Measurements from ENCODE around the gene PDE4D.

DNA sequence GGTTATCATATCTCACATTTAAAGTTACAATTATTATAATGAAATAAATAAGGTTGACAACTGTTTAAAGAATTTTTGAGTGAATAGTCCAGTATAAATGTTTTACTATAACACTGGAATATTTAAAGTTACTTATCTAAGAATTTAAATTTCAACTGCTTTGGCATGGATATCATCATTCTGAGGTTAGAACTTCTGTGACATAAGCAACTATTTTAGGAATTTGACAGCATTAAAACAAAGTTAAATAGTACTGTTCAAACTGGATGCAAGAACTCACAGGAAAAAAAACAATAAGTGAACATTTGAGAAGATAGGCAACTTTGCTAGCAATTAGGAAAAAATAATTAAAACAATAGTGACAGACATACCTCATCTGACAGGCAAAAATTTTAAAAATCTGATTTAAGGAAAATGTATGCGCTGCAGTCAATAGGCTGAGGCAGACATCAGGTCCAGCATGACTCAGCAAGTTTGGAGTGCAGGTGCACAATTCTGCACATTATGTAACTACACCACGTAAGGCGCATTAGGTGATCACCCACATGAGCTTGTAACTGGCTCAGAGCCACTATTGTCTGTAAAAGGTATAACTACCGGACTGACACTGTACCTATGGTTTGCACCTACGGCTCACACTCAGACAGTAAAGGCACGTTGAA is 180.6 kb downstream of the PDE4D start:
- TF ChIP-seq, protein P1, sequence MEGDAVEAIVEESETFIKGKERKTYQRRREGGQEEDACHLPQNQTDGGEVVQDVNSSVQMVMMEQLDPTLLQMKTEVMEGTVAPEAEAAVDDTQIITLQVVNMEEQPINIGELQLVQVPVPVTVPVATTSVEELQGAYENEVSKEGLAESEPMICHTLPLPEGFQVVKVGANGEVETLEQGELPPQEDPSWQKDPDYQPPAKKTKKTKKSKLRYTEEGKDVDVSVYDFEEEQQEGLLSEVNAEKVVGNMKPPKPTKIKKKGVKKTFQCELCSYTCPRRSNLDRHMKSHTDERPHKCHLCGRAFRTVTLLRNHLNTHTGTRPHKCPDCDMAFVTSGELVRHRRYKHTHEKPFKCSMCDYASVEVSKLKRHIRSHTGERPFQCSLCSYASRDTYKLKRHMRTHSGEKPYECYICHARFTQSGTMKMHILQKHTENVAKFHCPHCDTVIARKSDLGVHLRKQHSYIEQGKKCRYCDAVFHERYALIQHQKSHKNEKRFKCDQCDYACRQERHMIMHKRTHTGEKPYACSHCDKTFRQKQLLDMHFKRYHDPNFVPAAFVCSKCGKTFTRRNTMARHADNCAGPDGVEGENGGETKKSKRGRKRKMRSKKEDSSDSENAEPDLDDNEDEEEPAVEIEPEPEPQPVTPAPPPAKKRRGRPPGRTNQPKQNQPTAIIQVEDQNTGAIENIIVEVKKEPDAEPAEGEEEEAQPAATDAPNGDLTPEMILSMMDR (conservative IDR thresholded peaks at IDR 0.05 in 1 of 2, IDR thresholded peaks at IDR 0.05 in 1 of 2; ENCODE audit: extremely low read depth in 1 of 2, insufficient read depth in 1 of 2, low read depth in 1 of 2, low read length in 2 of 2): no peak
- TF ChIP-seq EZH2 (IDR thresholded peaks at IDR 0.05; ENCODE audit: borderline replicate concordance, low read length): no peak
